T-cell (primary cell): ENCODE data around the gene ORMDL3. TPM values are rescaled to one million over a fixed set of nuclear protein-coding genes. Genes with fewer than 3 reads are reported as not detected.
"Not testable (repeated sequence)": the region's sequence is repeated elsewhere in the genome, so short reads cannot be mapped to it uniquely, and the experiment has no call there.

Experiments
- ATAC-seq, 4 experiments: fragments of 200-7000 bp in 3 of 4; fragments of 150-1000 bp in 1 of 4; cut with Tn5 transposase; replicated peaks in 1 of 4; 1 replicate in 3 of 4; 2 replicates in 1 of 4; pipeline ENCODE4 v1.10.0; 2021; ENCODE audit warnings: moderate library complexity in 3 of 4, mild to moderate bottlenecking in 2 of 4, moderate number of reproducible peaks in 1 of 4
- CTCF ChIA-PET, 2 donors: fragments of 300-600 bp; sonication (Branson Sonifier 250); formaldehyde crosslinking; loops; one replicate each; lab custom pipeline; 2022; ENCODE audit warnings: antibody characterized with exemption in 2 of 2; lab: Charles Lee
- POLR2A ChIA-PET, 2 donors: fragments of 300-600 bp; sonication (Branson Sonifier 250); formaldehyde crosslinking; loops; one replicate each; lab custom pipeline; 2022; ENCODE audit warnings: antibody characterized with exemption in 2 of 2; lab: Charles Lee
- DNase-seq, 35 experiments: peaks; one replicate each; pipeline versions ENCODE4 v3.0.0 to v3.0.0-alpha.2; 2013 to 2023
- H3K27ac ChIP-seq: one replicate; pipeline ENCODE4 v1.5.1; 2013; ENCODE audit warnings: low read length
- H3K27me3 ChIP-seq, 2 experiments: replicated peaks in 1 of 2; 1 replicate in 1 of 2; 2 replicates in 1 of 2; pipeline versions ENCODE4 v1.6.1 to v1.7.0; 2013; ENCODE audit warnings: low read length in 1 of 2, mixed read lengths in 1 of 2; ENCODE audit not compliant: control insufficient read depth in 2 of 2, insufficient read depth in 2 of 2; ENCODE audit errors: extremely low read depth in 1 of 2
- H3K36me3 ChIP-seq, 2 donors: 1 replicate in 1 of 2; 2 replicates in 1 of 2; pipeline versions ENCODE4 v1.6.1 to v1.7.0; 2013; ENCODE audit warnings: low read length in 1 of 2; ENCODE audit not compliant: control insufficient read depth in 2 of 2, insufficient read depth in 1 of 2; ENCODE audit errors: extremely low read depth in 1 of 2
- H3K4me1 ChIP-seq, 2 experiments: 1 replicate in 1 of 2; 2 replicates in 1 of 2; pipeline versions ENCODE4 v1.6.1 to v1.7.0; 2013; ENCODE audit warnings: low read length in 2 of 2, mixed read lengths in 1 of 2; ENCODE audit not compliant: insufficient read depth in 2 of 2, control insufficient read depth in 1 of 2; ENCODE audit errors: extremely low read depth in 1 of 2
- H3K4me3 ChIP-seq, 2 donors: 1 replicate in 1 of 2; 2 replicates in 1 of 2; pipeline versions ENCODE4 v1.5.1 to v1.7.0; 2013; ENCODE audit warnings: mild to moderate bottlenecking in 2 of 2, low read length in 1 of 2, moderate library complexity in 1 of 2; ENCODE audit not compliant: control insufficient read depth in 1 of 2; ENCODE audit errors: extremely low read depth in 1 of 2
- H3K9me3 ChIP-seq: 2 replicates; pipeline ENCODE4 v1.7.0; 2013
- H3K27ac Mint-ChIP-seq, 2 donors: one replicate each; pipeline ENCODE4 v1.8.0; 2020 to 2021; ENCODE audit warnings: mild to moderate bottlenecking in 2 of 2, mixed read lengths in 2 of 2
- H3K27me3 Mint-ChIP-seq, 2 donors: one replicate each; pipeline ENCODE4 v1.8.0; 2021 to 2022; ENCODE audit warnings: mixed read lengths in 2 of 2
- H3K36me3 Mint-ChIP-seq: one replicate; pipeline ENCODE4 v1.8.0; 2021; ENCODE audit warnings: mixed read lengths
- H3K4me1 Mint-ChIP-seq, 3 donors: one replicate each; pipeline ENCODE4 v1.8.0; 2020 to 2022; ENCODE audit warnings: mixed read lengths in 3 of 3, mild to moderate bottlenecking in 1 of 3
- H3K4me3 Mint-ChIP-seq, 3 donors: one replicate each; pipeline ENCODE4 v1.8.0; 2020 to 2022; ENCODE audit warnings: mild to moderate bottlenecking in 3 of 3, mixed read lengths in 3 of 3, moderate library complexity in 3 of 3
- H3K9me3 Mint-ChIP-seq, 3 donors: one replicate each; pipeline ENCODE4 v1.8.0; 2020 to 2022; ENCODE audit warnings: mixed read lengths in 3 of 3
- WGBS: methylation state at CpG from one replicate; pipeline ENCODE4 v1.1.5; 2013; ENCODE audit warnings: missing lambda C conversion rate; ENCODE audit not compliant: insufficient coverage; 5-methylcytosine and 5-hydroxymethylcytosine counted together
- total RNA-seq, 35 experiments: library from RNA in 6 of 35; stranded (reverse) in 6 of 35; fragments of 120-200 nt in 1 of 35; gene quantifications; one replicate each; pipeline versions ENCODE4 v1.2.1 to v1.2.4 and lab custom pipeline; 2013 to 2026

ORMDL3 gene
- total RNA-seq, 5 donors from 2014 or later (not counting 1 experiment from before 2014, with no cell fraction given): 88.3 to 164 (median 124) TPM

- Histone ChIP-seq H3K27me3 (no peaks in the 10 kb centered on the region), H3K36me3 (no peaks in the 10 kb centered on the region), H3K4me1 (peaks cover 2 to 33% of the 10 kb centered on the region in 2 experiments), H3K9me3 (no peaks in the 10 kb centered on the region), H3K4me3 (peak overlapping the region; percentile 56 to 64), H3K27ac (peak overlapping the region; percentile 45)
- Mint-ChIP-seq H3K36me3 (no peaks in the 10 kb centered on the region), H3K4me1 (peaks cover 18 to 28% (median 23%) of the 10 kb centered on the region in 3 donors), H3K27ac (peak overlapping the region; percentile 76 to 80), H3K27me3 (no peaks in the 10 kb centered on the region), H3K4me3 (peak overlapping the region; percentile 73 to 83 (median 80)), H3K9me3 (no peaks in the 10 kb centered on the region)
- DNase-seq (peak; percentile 83 to 99 (median 95)), ATAC-seq (peak; percentile 84 to 89 (median 86))
- WGBS: 2% methylated on average over 32 of the region's 55 CpGs
- POLR2A ChIA-PET: interaction anchor here in 1 of 2 donors (0.6 to 1.3 kb wide), 2 partner anchors 28 to 107 kb away, joined by 4 to 5 read pairs; partner anchors contain the start of gene PSMD3
- CTCF ChIA-PET: interaction anchor here (0.5 to 2.9 kb wide), 4 partner anchors 25 to 37 kb away, joined by 3 to 18 read pairs (median 4); partner anchors contain the start of gene PSMD3 (in 1 of the 2)
These were observed 25.5 kb upstream of the ORMDL3 start for GRCh38 chr17:39952680-39953470.

- WGBS: 78% methylated on average over 11 of the region's 22 CpGs
- Histone ChIP-seq H3K27ac (peak overlapping the region; percentile 45), H3K4me1 (peaks cover 2 to 39% of the 10 kb centered on the region in 2 experiments), H3K36me3 (no peaks in the 10 kb centered on the region), H3K9me3 (no peaks in the 10 kb centered on the region), H3K27me3 (no peaks in the 10 kb centered on the region), H3K4me3 (peak overlapping the region; percentile 55 to 56)
- DNase-seq (peak in 1 of 35 experiments; percentile 25), ATAC-seq (no peak)
- ChIA-PET POLR2A (interaction anchor here (0.6 kb wide), 2 partner anchors 108 to 532 kb away, joined by 3 to 4 read pairs; no protein-coding TSS in a partner anchor), CTCF (no interaction called here)
- H3K4me3 Mint-ChIP-seq: peak overlapping the region; percentile 63 to 73 (median 64)
- H3K4me1 Mint-ChIP-seq: peaks cover 24 to 35% (median 30%) of the 10 kb centered on the region in 3 donors
- no peaks in the 10 kb centered on the region for H3K27me3 Mint-ChIP-seq
- H3K36me3 Mint-ChIP-seq: no peaks in the 10 kb centered on the region
- no peaks in the 10 kb centered on the region for H3K9me3 Mint-ChIP-seq
- H3K27ac Mint-ChIP-seq: peak overlapping the region in 1 of 2 donors; percentile 72
These were observed 24.7 kb upstream of the ORMDL3 start for GRCh38 chr17:39951924-39952679.

GRCh38 chr17:39950871-39951348 lies 23.5 kb upstream of the ORMDL3 start:
- Mint-ChIP-seq H3K36me3 (no peaks in the 10 kb centered on the region), H3K4me3 (peak overlapping the region in 1 of 3 donors; percentile 28), H3K27ac (peak overlapping the region in 1 of 2 donors; percentile 23), H3K9me3 (no peaks in the 10 kb centered on the region), H3K27me3 (no peaks in the 10 kb centered on the region), H3K4me1 (peaks cover 24 to 35% (median 30%) of the 10 kb centered on the region in 3 donors)
- Histone ChIP-seq H3K4me1 (peaks cover 2 to 39% of the 10 kb centered on the region in 2 experiments), H3K36me3 (no peaks in the 10 kb centered on the region), H3K27ac (no peak overlapping the region), H3K27me3 (peaks cover 0 to 3% of the 10 kb centered on the region in 2 experiments), H3K9me3 (no peaks in the 10 kb centered on the region), H3K4me3 (no peak overlapping the region)
- CTCF ChIA-PET: no interaction called here
- POLR2A ChIA-PET: no interaction called here
- no peak for ATAC-seq
- DNase-seq: no peak
- WGBS: 79% methylated on average over 2 of the region's 5 CpGs

GRCh38 chr17:39949028-39949427 lies 21.6 kb upstream of the ORMDL3 start:
- Histone ChIP-seq H3K27ac (no peak overlapping the region), H3K4me3 (no peak overlapping the region), H3K36me3 (no peaks in the 10 kb centered on the region), H3K9me3 (no peaks in the 10 kb centered on the region), H3K27me3 (peaks cover 0 to 9% of the 10 kb centered on the region in 2 experiments), H3K4me1 (peaks cover 2 to 37% of the 10 kb centered on the region in 2 experiments)
- H3K9me3 Mint-ChIP-seq: no peaks in the 10 kb centered on the region
- H3K36me3 Mint-ChIP-seq: no peaks in the 10 kb centered on the region
- H3K27me3 Mint-ChIP-seq: no peaks in the 10 kb centered on the region
- POLR2A ChIA-PET: no interaction called here
- no peak overlapping the region for H3K4me3 Mint-ChIP-seq
- H3K4me1 Mint-ChIP-seq: peaks cover 24 to 32% (median 30%) of the 10 kb centered on the region in 3 donors
- no peak for ATAC-seq
- WGBS: 67% methylated on average over 1 of the region's 2 CpGs
- no peak for DNase-seq
- H3K27ac Mint-ChIP-seq: peak overlapping the region in 1 of 2 donors; percentile 59
- CTCF ChIA-PET: no interaction called here

GRCh38 chr17:39948489-39948828 lies 21.1 kb upstream of the ORMDL3 start:
- H3K4me3 Mint-ChIP-seq, H3K9me3 ChIP-seq, H3K27ac ChIP-seq, ATAC-seq, H3K4me3 ChIP-seq, POLR2A ChIA-PET, H3K27me3 Mint-ChIP-seq, CTCF ChIA-PET, H3K9me3 Mint-ChIP-seq, H3K36me3 ChIP-seq, H3K36me3 Mint-ChIP-seq: not testable (repeated sequence)
- 47% methylated on average over 3 of the region's 5 CpGs for WGBS
- Mint-ChIP-seq H3K27ac (peak overlapping the region in 1 of 2 donors; percentile 59), H3K4me1 (peaks cover 21 to 29% (median 26%) of the 10 kb centered on the region in 3 donors)
- Histone ChIP-seq H3K27me3 (peaks cover 0 to 12% of the 10 kb centered on the region in 2 experiments), H3K4me1 (peaks cover 2 to 31% of the 10 kb centered on the region in 2 experiments)
- DNase-seq: peak in 1 of 35 experiments; percentile 31
